ENCODE measurements around the gene SKI.

SKI gene

GRCh38 chr1:2348346-2349325 is 120.5 kb downstream of the SKI start:
- DNase-seq (ENCODE audit: extremely low read depth in 1 of 2, low read depth in 1 of 2), result no peak

- no peak for DNase-seq (ENCODE audit: extremely low read depth in 1 of 2, low read depth in 1 of 2)
Measured at GRCh38 chr1:2349806-2350205, 121.7 kb downstream of the SKI start.

GRCh38 chr1:2350501-2350900 is 122.4 kb downstream of the SKI start:
- no peak for DNase-seq (ENCODE audit: extremely low read depth in 1 of 2, low read depth in 1 of 2)

GRCh38 chr1:2350911-2351655 is 123.0 kb downstream of the SKI start:
- DNase-seq (ENCODE audit: extremely low read depth in 1 of 2, low read depth in 1 of 2), result no peak

GRCh38 chr1:2351723-2352122 is 123.6 kb downstream of the SKI start:
- no peak for DNase-seq (ENCODE audit: extremely low read depth in 1 of 2, low read depth in 1 of 2)

- no peak for DNase-seq (ENCODE audit: extremely low read depth in 1 of 2, low read depth in 1 of 2)
Measured at GRCh38 chr1:2352341-2352896, 124.3 kb downstream of the SKI start.

- DNase-seq (ENCODE audit: extremely low read depth in 1 of 2, low read depth in 1 of 2), result no peak
Measured at GRCh38 chr1:2352897-2353550, 124.9 kb downstream of the SKI start.

- DNase-seq (ENCODE audit: extremely low read depth in 1 of 2, low read depth in 1 of 2), result no peak
Measured at GRCh38 chr1:2353551-2354438, 125.7 kb downstream of the SKI start.

GRCh38 chr1:2354511-2355372 is 126.6 kb downstream of the SKI start:
- DNase-seq (ENCODE audit: extremely low read depth in 1 of 2, low read depth in 1 of 2), result no peak

- no peak for DNase-seq (ENCODE audit: extremely low read depth in 1 of 2, low read depth in 1 of 2)
Measured at GRCh38 chr1:2355373-2356261, 127.5 kb downstream of the SKI start.

GRCh38 chr1:2356401-2356800 is 128.3 kb downstream of the SKI start:
- no peak for DNase-seq (ENCODE audit: extremely low read depth in 1 of 2, low read depth in 1 of 2)

GRCh38 chr1:2356911-2357845 is 129.1 kb downstream of the SKI start:
- DNase-seq (ENCODE audit: extremely low read depth in 1 of 2, low read depth in 1 of 2), result no peak

GRCh38 chr1:2358072-2358471 is 130.0 kb downstream of the SKI start:
- no peak for DNase-seq (ENCODE audit: extremely low read depth in 1 of 2, low read depth in 1 of 2)

GRCh38 chr1:2358651-2359640 is 130.8 kb downstream of the SKI start:
- no peak for DNase-seq (ENCODE audit: extremely low read depth in 1 of 2, low read depth in 1 of 2)
